Gastroesophageal sphincter (tissue), 4 donors: Measurements from ENCODE around the gene LASP1. TPM values are rescaled to one million over a fixed set of nuclear protein-coding genes. Genes with fewer than 3 reads are reported as not detected.
A peak's percentile ranks its signal among the peaks of the same experiment; 100 is the strongest.

Experiments used
- ATAC-seq: fragments of 150-250 bp; one replicate; pipeline ENCODE4 v1.9.1; 2016; ENCODE audit warnings: mild to moderate bottlenecking, moderate library complexity
- H3K27ac ChIP-seq, 4 donors: fragments of 200-600 bp; sonication (generic) in 3 of 4; 1 replicate in 3 of 4; 2 replicates in 1 of 4; pipeline ENCODE4 v1.5.1; 2016 to 2019
- H3K27me3 ChIP-seq: fragments of 200-600 bp; sonication (generic); one replicate; pipeline ENCODE4 v1.5.1; 2019
- H3K36me3 ChIP-seq, 2 donors: fragments of 200-600 bp; sonication (generic); one replicate each; pipeline ENCODE4 v1.5.1; 2019; ENCODE audit warnings: control low read depth in 1 of 2
- H3K4me1 ChIP-seq, 3 donors: fragments of 200-600 bp; sonication (generic); 1 replicate in 2 of 3; 2 replicates in 1 of 3; pipeline ENCODE4 v1.5.1; 2016 to 2019; ENCODE audit warnings: control low read depth in 2 of 3
- H3K4me3 ChIP-seq, 2 donors: fragments of 200-600 bp; sonication (generic); one replicate each; pipeline ENCODE4 v1.5.1; 2019; ENCODE audit warnings: mild to moderate bottlenecking in 1 of 2, moderate library complexity in 1 of 2
- H3K9me3 ChIP-seq, 3 donors: fragments of 200-600 bp; sonication (generic); one replicate each; pipeline ENCODE4 v1.5.1; 2017 to 2019; ENCODE audit warnings: control low read depth in 2 of 3
- EP300 ChIP-seq: sonication (generic); formaldehyde crosslinking; IDR thresholded peaks from one replicate; pipeline ENCODE4 v1.6.1; 2017; ENCODE audit warnings: antibody characterized with exemption, mild to moderate bottlenecking
- POLR2A ChIP-seq, 2 donors: fragments of 450-650 bp; IDR thresholded peaks; one replicate each; pipeline ENCODE4 v1.6.1; 2017; ENCODE audit warnings: antibody characterized with exemption in 2 of 2, mild to moderate bottlenecking in 2 of 2, moderate library complexity in 1 of 2
- POLR2AphosphoS5 ChIP-seq: sonication (generic); formaldehyde crosslinking; IDR thresholded peaks from one replicate; pipeline ENCODE4 v1.6.1; 2017; ENCODE audit warnings: antibody characterized with exemption
- WGBS, 2 donors: methylation state at CpG; one replicate each; pipeline ENCODE4 v1.1.5; 2018; ENCODE audit warnings: low coverage in 1 of 2; 5-methylcytosine and 5-hydroxymethylcytosine counted together
- total RNA-seq, 4 donors: library from RNA; depleted of rRNA; stranded (reverse); fragments of >200 nt; gene quantifications; one replicate each; pipeline ENCODE4 v1.1.0, GENCODE V29; 2016
- TF ChIP-seq, protein P1 (sequence below), 4 experiments: fragments of 200-600 bp in 2 of 4; fragments of 450-650 bp in 2 of 4; sonication (generic) in 1 of 4; IDR thresholded peaks; one replicate each; pipeline ENCODE4 v1.5.1; 2017 to 2019; ENCODE audit warnings: antibody characterized with exemption in 4 of 4, mild to moderate bottlenecking in 2 of 4, moderate library complexity in 2 of 4

Gene LASP1
- total RNA-seq, 4 donors from 2014 or later = 33.5 to 88.9 (median 73.6) TPM

- no peaks in the 10 kb centered on the region for H3K27me3 ChIP-seq
- H3K36me3 ChIP-seq = peaks cover 0 to 56% of the 10 kb centered on the region in 2 donors
- H3K9me3 ChIP-seq = no peaks in the 10 kb centered on the region
- H3K4me1 ChIP-seq = peaks cover 4 to 96% (median 48%) of the 10 kb centered on the region in 3 donors
- WGBS, 2 donors = 55 to 78% methylated on average over 5 of the region's 11 CpGs
- ATAC-seq = no peak
- peak overlapping the region in 3 of 4 donors; percentile 68 to 73 (median 69) for H3K27ac ChIP-seq
- no peak overlapping the region for H3K4me3 ChIP-seq
- no peak for TF ChIP-seq POLR2A (IDR thresholded peaks at IDR 0.05)
- no peak for TF ChIP-seq EP300
- TF ChIP-seq POLR2AphosphoS5 = no peak
- TF ChIP-seq, protein P1, sequence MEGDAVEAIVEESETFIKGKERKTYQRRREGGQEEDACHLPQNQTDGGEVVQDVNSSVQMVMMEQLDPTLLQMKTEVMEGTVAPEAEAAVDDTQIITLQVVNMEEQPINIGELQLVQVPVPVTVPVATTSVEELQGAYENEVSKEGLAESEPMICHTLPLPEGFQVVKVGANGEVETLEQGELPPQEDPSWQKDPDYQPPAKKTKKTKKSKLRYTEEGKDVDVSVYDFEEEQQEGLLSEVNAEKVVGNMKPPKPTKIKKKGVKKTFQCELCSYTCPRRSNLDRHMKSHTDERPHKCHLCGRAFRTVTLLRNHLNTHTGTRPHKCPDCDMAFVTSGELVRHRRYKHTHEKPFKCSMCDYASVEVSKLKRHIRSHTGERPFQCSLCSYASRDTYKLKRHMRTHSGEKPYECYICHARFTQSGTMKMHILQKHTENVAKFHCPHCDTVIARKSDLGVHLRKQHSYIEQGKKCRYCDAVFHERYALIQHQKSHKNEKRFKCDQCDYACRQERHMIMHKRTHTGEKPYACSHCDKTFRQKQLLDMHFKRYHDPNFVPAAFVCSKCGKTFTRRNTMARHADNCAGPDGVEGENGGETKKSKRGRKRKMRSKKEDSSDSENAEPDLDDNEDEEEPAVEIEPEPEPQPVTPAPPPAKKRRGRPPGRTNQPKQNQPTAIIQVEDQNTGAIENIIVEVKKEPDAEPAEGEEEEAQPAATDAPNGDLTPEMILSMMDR (IDR thresholded peaks at IDR 0.05) = no peak
These were observed 29.0 kb downstream of the LASP1 start for GRCh38 chr17:38898812-38899348.

GRCh38 chr17:38899421-38899820, 29.6 kb downstream of the LASP1 start:
- H3K27ac ChIP-seq = peak overlapping the region in 3 of 4 donors; percentile 68 to 73 (median 69)
- H3K36me3 ChIP-seq = peaks cover 0 to 59% of the 10 kb centered on the region in 2 donors

GRCh38 chr17:38900978-38901656, 31.3 kb downstream of the LASP1 start:
- 22% methylated on average over 5 of the region's 10 CpGs; no CpG with 5 or more reads in 1 of the 2 donors for whole genome bisulfite sequencing, 2 donors
- Histone ChIP-seq H3K27ac (peak overlapping the region in 3 of 4 donors; percentile 31 to 73 (median 60)), H3K36me3 (peaks cover 0 to 60% of the 10 kb centered on the region in 2 donors), H3K9me3 (no peaks in the 10 kb centered on the region), H3K4me3 (no peak overlapping the region), H3K4me1 (peaks cover 4 to 80% (median 48%) of the 10 kb centered on the region in 3 donors), H3K27me3 (no peaks in the 10 kb centered on the region)
- ATAC-seq = peak; percentile 65
- TF ChIP-seq EP300 (no peak), POLR2AphosphoS5 (no peak), POLR2A (IDR thresholded peaks at IDR 0.05) (no peak)
- TF ChIP-seq, protein P1 (IDR thresholded peaks at IDR 0.05) = no peak

More at GRCh38 chr17:38899421-38899820, 29.6 kb downstream of the LASP1 start:
- no peak for ATAC-seq
- H3K4me3 ChIP-seq = no peak overlapping the region
- TF ChIP-seq POLR2A (IDR thresholded peaks at IDR 0.05) (no peak), EP300 (no peak), POLR2AphosphoS5 (no peak)
- TF ChIP-seq, protein P1 (IDR thresholded peaks at IDR 0.05) = no peak
- H3K27me3 ChIP-seq = no peaks in the 10 kb centered on the region
- peaks cover 4 to 90% (median 44%) of the 10 kb centered on the region in 3 donors for H3K4me1 ChIP-seq
- no peaks in the 10 kb centered on the region for H3K9me3 ChIP-seq
- 80 to 85% methylated on average over 1 to 4 of the region's 5 CpGs for WGBS, 2 donors

GRCh38 chr17:38903404-38903803, 33.5 kb downstream of the LASP1 start:
- H3K27ac ChIP-seq = no peak overlapping the region
- H3K9me3 ChIP-seq = no peaks in the 10 kb centered on the region
- 91 to 96% methylated on average over 4 to 6 of the region's 6 CpGs for WGBS, 2 donors
- ATAC-seq = no peak
- TF ChIP-seq POLR2AphosphoS5 (no peak), POLR2A (IDR thresholded peaks at IDR 0.05) (no peak), EP300 (no peak)
- TF ChIP-seq, protein P1 (IDR thresholded peaks at IDR 0.05) = no peak
- H3K4me3 ChIP-seq = no peak overlapping the region
- H3K27me3 ChIP-seq = no peaks in the 10 kb centered on the region
- peaks cover 0 to 80% (median 49%) of the 10 kb centered on the region in 3 donors for H3K4me1 ChIP-seq
- H3K36me3 ChIP-seq = peaks cover 0 to 62% of the 10 kb centered on the region in 2 donors
